HG02623 (cell line): ENCODE results near the gene OR2V2.
A peak's percentile ranks its signal among the peaks of the same experiment; 100 is the strongest.
"Not testable (repeated sequence)": the region's sequence is repeated elsewhere in the genome, so short reads cannot be mapped to it uniquely, and the experiment has no call there.

Source experiments
- ATAC-seq: cut with Tn5 transposase; IDR thresholded peaks from one replicate; pipeline ENCODE4 v1.9.1; 2021; ENCODE audit warnings: moderate library complexity; ENCODE audit not compliant: unreplicated experiment

Gene OR2V2

GRCh38 chr5:181142054-181142453 is 5.3 kb upstream of the OR2V2 start:
- no peak for ATAC-seq

- ATAC-seq: no peak
Measured at GRCh38 chr5:181145133-181145532, 2.3 kb upstream of the OR2V2 start.

- no peak for ATAC-seq
Measured at GRCh38 chr5:181149355-181149754, 2.0 kb downstream of the OR2V2 start.

- no peak for ATAC-seq
Measured at GRCh38 chr5:181149806-181150733, 2.7 kb downstream of the OR2V2 start.

GRCh38 chr5:181151146-181151545 is 3.8 kb downstream of the OR2V2 start:
- no peak for ATAC-seq

GRCh38 chr5:181152406-181152805 is 5.0 kb downstream of the OR2V2 start:
- no peak for ATAC-seq

- no peak for ATAC-seq
Measured at GRCh38 chr5:181153814-181154213, 6.4 kb downstream of the OR2V2 start.

GRCh38 chr5:181156758-181157157 is 9.4 kb downstream of the OR2V2 start:
- no peak for ATAC-seq

- no peak for ATAC-seq
Measured at GRCh38 chr5:181158869-181159268, 11.5 kb downstream of the OR2V2 start.

- ATAC-seq: peak; percentile 77
Measured at GRCh38 chr5:181159286-181160151, 12.1 kb downstream of the OR2V2 start.

- ATAC-seq: peak; percentile 51
Measured at GRCh38 chr5:181160152-181160754, 12.9 kb downstream of the OR2V2 start.

GRCh38 chr5:181160755-181161533 is 13.6 kb downstream of the OR2V2 start:
- not testable (repeated sequence) for ATAC-seq

GRCh38 chr5:181161534-181162175 is 14.3 kb downstream of the OR2V2 start:
- ATAC-seq: no peak

GRCh38 chr5:181163487-181164075 is 16.2 kb downstream of the OR2V2 start:
- no peak for ATAC-seq

GRCh38 chr5:181164076-181164952 is 16.9 kb downstream of the OR2V2 start:
- ATAC-seq: no peak

- ATAC-seq: no peak
Measured at GRCh38 chr5:181166812-181167733, 19.7 kb downstream of the OR2V2 start.

- ATAC-seq: no peak
Measured at GRCh38 chr5:181167814-181168488, 20.6 kb downstream of the OR2V2 start.
